ENCODE measurements around the gene NUDT6.

The NUDT6 gene

GRCh38 chr4:122959981-122960610, 37.7 kb upstream of the NUDT6 start:
- no peak for TF ChIP-seq CTCF (IDR thresholded peaks at IDR 0.05; ENCODE audit: borderline replicate concordance, control extremely low read depth, extremely low read depth, insufficient read depth, missing control alignments)
- no peak for DNase-seq (ENCODE audit: low spot score)
- in situ Hi-C loops (cut with MboI; ENCODE audit: low sequenced_read_pairs, unreplicated experiment), result no loop called here

- no peak for DNase-seq (ENCODE audit: low spot score)
- no peak for TF ChIP-seq CTCF (IDR thresholded peaks at IDR 0.05; ENCODE audit: borderline replicate concordance, control extremely low read depth, extremely low read depth, insufficient read depth, missing control alignments)
- in situ Hi-C loops (cut with MboI; ENCODE audit: low sequenced_read_pairs, unreplicated experiment), result no loop called here
Observed at GRCh38 chr4:122959441-122959840, 37.0 kb upstream of the NUDT6 start.

DNA sequence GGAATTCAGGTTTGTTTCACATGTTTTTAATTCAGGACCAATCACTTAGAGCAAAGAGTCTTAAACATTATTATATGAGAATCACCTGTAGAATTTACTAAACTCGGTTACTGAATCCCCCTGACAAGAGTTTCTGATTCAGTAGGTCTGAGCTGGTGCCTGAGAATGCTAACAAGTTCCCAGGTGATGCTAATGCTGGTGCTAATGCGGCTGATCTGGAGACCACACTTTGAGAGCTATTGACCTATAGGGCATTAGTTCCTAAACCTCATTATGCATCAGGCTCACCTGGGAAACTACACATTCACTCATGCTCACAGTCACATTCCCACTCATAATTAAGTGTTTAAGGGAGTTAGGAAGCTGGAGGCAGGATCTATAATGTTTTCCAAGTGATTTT, 36.1 kb upstream of the NUDT6 start:
- no peak for TF ChIP-seq CTCF (IDR thresholded peaks at IDR 0.05; ENCODE audit: borderline replicate concordance, control extremely low read depth, extremely low read depth, insufficient read depth, missing control alignments)
- in situ Hi-C loops (cut with MboI; ENCODE audit: low sequenced_read_pairs, unreplicated experiment), result no loop called here
- no peak for DNase-seq (ENCODE audit: low spot score)

- in situ Hi-C loops (cut with MboI; ENCODE audit: low sequenced_read_pairs, unreplicated experiment), result no loop called here
- DNase-seq (ENCODE audit: low spot score), result no peak
Observed at GRCh38 chr4:122953924-122954323, 31.5 kb upstream of the NUDT6 start.

DNA sequence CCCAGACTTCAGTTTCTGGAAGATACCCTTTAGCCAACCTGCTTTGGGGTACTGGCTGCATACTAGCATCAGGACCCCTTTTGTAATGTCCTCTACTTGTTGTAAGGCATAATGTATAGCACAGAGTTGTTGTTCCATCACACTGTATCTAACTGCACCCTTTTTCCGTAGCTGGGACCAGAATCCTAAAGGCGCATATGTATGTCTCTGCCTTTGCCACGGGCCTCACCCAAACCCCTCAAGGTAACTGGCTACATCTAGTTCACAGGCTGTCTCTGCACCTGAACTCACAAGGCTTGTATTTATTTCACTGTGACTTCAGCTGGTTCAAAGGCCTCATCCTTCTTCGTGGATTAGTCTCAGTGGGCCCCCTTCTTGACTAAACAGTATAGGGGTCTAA, 29.6 kb upstream of the NUDT6 start:
- TF ChIP-seq CTCF (IDR thresholded peaks at IDR 0.05; ENCODE audit: borderline replicate concordance, control extremely low read depth, extremely low read depth, insufficient read depth, missing control alignments), result no peak
- no peak for DNase-seq (ENCODE audit: low spot score)
- in situ Hi-C loops (cut with MboI; ENCODE audit: low sequenced_read_pairs, unreplicated experiment), result no loop called here

More at GRCh38 chr4:122953924-122954323, 31.5 kb upstream of the NUDT6 start:
- no peak for TF ChIP-seq CTCF (IDR thresholded peaks at IDR 0.05; ENCODE audit: borderline replicate concordance, control extremely low read depth, extremely low read depth, insufficient read depth, missing control alignments)

- TF ChIP-seq CTCF (IDR thresholded peaks at IDR 0.05; ENCODE audit: borderline replicate concordance, control extremely low read depth, extremely low read depth, insufficient read depth, missing control alignments), result no peak
- no peak for DNase-seq (ENCODE audit: low spot score)
- in situ Hi-C loops (cut with MboI; ENCODE audit: low sequenced_read_pairs, unreplicated experiment), result no loop called here
Observed at GRCh38 chr4:122948671-122949070, 26.3 kb upstream of the NUDT6 start.

All from GM13976 (cell line).